ENCODE measurements around the gene MGA. TPM values are rescaled to one million over a fixed set of nuclear protein-coding genes. Genes with fewer than 3 reads are reported as not detected.

Gene MGA
- polyA plus RNA-seq, 2 of the 4 experiments (the other 2 are of a cell fraction), result 4.5 to 13.8 TPM

- H3K4me2 ChIP-seq, result no peak overlapping the region
These were observed 119.5 kb downstream of the MGA start for GRCh38 chr15:41779662-41780157.

GRCh38 chr15:41780266-41780665 is 120.1 kb downstream of the MGA start:
- FAIRE-seq (no peak), DNase-seq (ENCODE audit: low read depth in 1 of 2, low spot score in 1 of 2) (no peak), ATAC-seq (no peak)
- H3K4me3 ChIP-seq, result no peak overlapping the region
- ChIA-PET POLR2A (no interaction called here), CTCF (interaction anchor here (1.5 to 1.8 kb wide), 2 partner anchors 31 to 124 kb away, joined by 4 to 8 read pairs; no protein-coding TSS in a partner anchor)
- 70% methylated on average over 2 of the region's 2 CpGs for WGBS (ENCODE audit: missing lambda C conversion rate)
- peaks cover 14% of the 10 kb centered on the region; the same call in 2 of the 3 replicates for H3K4me1 ChIP-seq
- TF ChIP-seq TP53 (CRISPR knock-in tag; IDR thresholded peaks at IDR 0.05) (no peak), RFX5 (IDR thresholded peaks at IDR 0.05) (no peak), POLR2A (IDR thresholded peaks at IDR 0.05; ENCODE audit: low read length) (no peak), FOXS1 (CRISPR knock-in tag; IDR thresholded peaks at IDR 0.05) (no peak), HOXA7 (CRISPR knock-in tag; IDR thresholded peaks at IDR 0.05) (no peak), POLR2AphosphoS2 (conservative IDR thresholded peaks at IDR 0.05; ENCODE audit: low read length) (no peak), EHMT2 (IDR thresholded peaks at IDR 0.05; ENCODE audit: low read depth) (no peak), HES2 (IDR thresholded peaks at IDR 0.05) (no peak), CHD2 (IDR thresholded peaks at IDR 0.05; ENCODE audit: low read length, partially characterized antibody) (no peak), ESRRA (IDR thresholded peaks at IDR 0.05; ENCODE audit: borderline replicate concordance, low read length) (no peak), RARB (CRISPR knock-in tag; IDR thresholded peaks at IDR 0.05) (no peak), SMC3 (IDR thresholded peaks at IDR 0.05) (no peak), MAX (IDR thresholded peaks at IDR 0.05) (no peak), CBX2 (IDR thresholded peaks at IDR 0.05; ENCODE audit: borderline replicate concordance, low read depth) (no peak), HOXB13 (CRISPR knock-in tag; IDR thresholded peaks at IDR 0.05; ENCODE audit: low read depth) (no peak), JUNB (IDR thresholded peaks at IDR 0.05) (no peak), FOSL2 (IDR thresholded peaks at IDR 0.05) (no peak), FOSL2 (CRISPR knock-in tag; IDR thresholded peaks at IDR 0.05) (no peak), ZFP36 (IDR thresholded peaks at IDR 0.05; ENCODE audit: borderline replicate concordance, partially characterized antibody) (no peak)
- no peak overlapping the region for H3K27ac ChIP-seq
- no peak overlapping the region for H3K4me2 ChIP-seq
- H3K9me3 ChIP-seq, result no peaks in the 10 kb centered on the region

More at GRCh38 chr15:41779662-41780157, 119.5 kb downstream of the MGA start:
- TF ChIP-seq RNF2 (IDR thresholded peaks at IDR 0.05; ENCODE audit: borderline replicate concordance, low read depth) (no peak), CHD2 (IDR thresholded peaks at IDR 0.05; ENCODE audit: low read length, partially characterized antibody) (no peak), TP53 (CRISPR knock-in tag; IDR thresholded peaks at IDR 0.05) (no peak), ATOH8 (CRISPR knock-in tag; IDR thresholded peaks at IDR 0.05; ENCODE audit: low read depth) (no peak), CTCF (IDR thresholded peaks at IDR 0.05) (no peak), CEBPB (IDR thresholded peaks at IDR 0.05) (no peak), FOXS1 (CRISPR knock-in tag; IDR thresholded peaks at IDR 0.05) (no peak), EHF (CRISPR knock-in tag; IDR thresholded peaks at IDR 0.05) (no peak), KDM1A (IDR thresholded peaks at IDR 0.05; ENCODE audit: low read depth) (no peak), ZC3H11A (IDR thresholded peaks at IDR 0.05) (no peak), E2F6 (IDR thresholded peaks at IDR 0.05; ENCODE audit: borderline replicate concordance, low read depth) (no peak), POLR2A (IDR thresholded peaks at IDR 0.05; ENCODE audit: low read length) (no peak), RCOR1 (IDR thresholded peaks at IDR 0.05; ENCODE audit: low read depth, low read length) (no peak)
- Histone ChIP-seq H3K9me3 (no peaks in the 10 kb centered on the region), H3K4me3 (no peak overlapping the region), H3K4me1 (peaks cover 15% of the 10 kb centered on the region; the same call in 2 of the 3 replicates), H3K27ac (no peak overlapping the region)
- WGBS (ENCODE audit: missing lambda C conversion rate), result 83% methylated on average over 4 of the region's 4 CpGs
- ATAC-seq (no peak), DNase-seq (ENCODE audit: low read depth in 1 of 2, low spot score in 1 of 2) (no peak), FAIRE-seq (no peak)
- ChIA-PET POLR2A (no interaction called here), CTCF (interaction anchor here (1.5 to 1.8 kb wide), 2 partner anchors 31 to 125 kb away, joined by 4 to 8 read pairs; no protein-coding TSS in a partner anchor)
